Trophoblast cell (in vitro differentiated cells and primary cell): ENCODE measurements around the gene TCHP.

Experiments used
- DNase-seq, 2 donors: peaks; one replicate each; pipeline ENCODE4 v3.0.0-alpha.2; 2016
- H2AFZ ChIP-seq: 2 replicates; pipeline ENCODE4 v1.6.1; 2013; ENCODE audit warnings: low read length, moderate library complexity, mild to moderate bottlenecking; ENCODE audit not compliant: insufficient read depth, poor library complexity
- H2AK5ac ChIP-seq: 2 replicates; pipeline ENCODE4 v1.6.1; 2013; ENCODE audit warnings: mild to moderate bottlenecking, low read length
- H2BK120ac ChIP-seq: 2 replicates; pipeline ENCODE4 v1.6.1; 2013; ENCODE audit warnings: low read length, mild to moderate bottlenecking, moderate library complexity; ENCODE audit not compliant: insufficient read depth, poor library complexity
- H2BK12ac ChIP-seq: 2 replicates; pipeline ENCODE4 v1.6.1; 2013; ENCODE audit warnings: mild to moderate bottlenecking, low read length, moderate library complexity
- H2BK5ac ChIP-seq: 2 replicates; pipeline ENCODE4 v1.6.1; 2013; ENCODE audit warnings: low read length, low read depth, moderate library complexity, mild to moderate bottlenecking; ENCODE audit not compliant: poor library complexity
- H3K14ac ChIP-seq: 2 replicates; pipeline ENCODE4 v1.6.1; 2013; ENCODE audit warnings: mild to moderate bottlenecking, low read length
- H3K18ac ChIP-seq: 2 replicates; pipeline ENCODE4 v1.6.1; 2013; ENCODE audit warnings: mild to moderate bottlenecking, low read length
- H3K23ac ChIP-seq: 2 replicates; pipeline ENCODE4 v1.6.1; 2013; ENCODE audit warnings: low read length
- H3K27ac ChIP-seq: 2 replicates; pipeline ENCODE4 v1.5.1; 2013; ENCODE audit warnings: low read depth, mild to moderate bottlenecking, inconsistent platforms, low read length, moderate library complexity
- H3K27me3 ChIP-seq: 2 replicates; pipeline ENCODE4 v1.6.1; 2013; ENCODE audit warnings: inconsistent platforms, mild to moderate bottlenecking, low read length, moderate library complexity; ENCODE audit not compliant: insufficient read depth
- H3K36me3 ChIP-seq, 2 experiments: 1 replicate in 1 of 2; 2 replicates in 1 of 2; pipeline ENCODE4 v1.6.1; 2013; ENCODE audit warnings: low read length in 2 of 2, mild to moderate bottlenecking in 2 of 2, moderate library complexity in 1 of 2; ENCODE audit not compliant: insufficient read depth in 2 of 2, control insufficient read depth in 1 of 2
- H3K4ac ChIP-seq: 2 replicates; pipeline ENCODE4 v1.6.1; 2013; ENCODE audit warnings: low read depth, mild to moderate bottlenecking, low read length, moderate library complexity
- H3K4me1 ChIP-seq, 2 experiments: 1 replicate in 1 of 2; 2 replicates in 1 of 2; pipeline ENCODE4 v1.6.1; 2013; ENCODE audit warnings: low read length in 2 of 2, mild to moderate bottlenecking in 2 of 2, moderate library complexity in 1 of 2; ENCODE audit not compliant: insufficient read depth in 2 of 2, control insufficient read depth in 1 of 2
- H3K4me2 ChIP-seq: 2 replicates; pipeline ENCODE4 v1.6.1; 2013; ENCODE audit warnings: inconsistent platforms, mild to moderate bottlenecking, low read length, moderate library complexity
- H3K4me3 ChIP-seq: 2 replicates; pipeline ENCODE4 v1.5.1; 2013; ENCODE audit warnings: mild to moderate bottlenecking, low read depth, low read length, inconsistent platforms
- H3K79me1 ChIP-seq: one replicate; pipeline ENCODE4 v1.6.1; 2013; ENCODE audit warnings: low read length
- H3K79me2 ChIP-seq: 2 replicates; pipeline ENCODE4 v1.6.1; 2013; ENCODE audit warnings: low read length, mild to moderate bottlenecking; ENCODE audit not compliant: control insufficient read depth, insufficient read depth, poor library complexity
- H3K9ac ChIP-seq: 2 replicates; pipeline ENCODE4 v1.6.1; 2013; ENCODE audit warnings: mild to moderate bottlenecking, low read length
- H3K9me3 ChIP-seq: 2 replicates; pipeline ENCODE4 v1.6.1; 2013; ENCODE audit warnings: low read depth, mild to moderate bottlenecking, control low read depth, inconsistent platforms, low read length; ENCODE audit not compliant: insufficient read depth
- H4K12ac ChIP-seq: 2 replicates; pipeline ENCODE4 v1.6.1; 2013; ENCODE audit warnings: low read depth, mild to moderate bottlenecking, low read length, moderate library complexity
- H4K8ac ChIP-seq: 2 replicates; pipeline ENCODE4 v1.6.1; 2013; ENCODE audit warnings: low read depth, mild to moderate bottlenecking, low read length, moderate library complexity
- H4K91ac ChIP-seq: one replicate; pipeline ENCODE4 v1.6.1; 2013; ENCODE audit warnings: low read depth, mild to moderate bottlenecking, low read length, moderate library complexity
- WGBS: extraction: QIAGEN DNeasy Blood & Tissue Kit; methylation state at CpG from one replicate; pipeline ENCODE4 v1.1.7; 2013; ENCODE audit warnings: missing lambda C conversion rate; ENCODE audit not compliant: insufficient read length, insufficient coverage; ENCODE audit errors: extremely low coverage; 5-methylcytosine and 5-hydroxymethylcytosine counted together

The TCHP gene

GRCh38 chr12:109923481-109924245, 23.6 kb downstream of the TCHP start:
- Histone ChIP-seq H2AFZ (no peak overlapping the region), H3K4me2 (no peak overlapping the region), H3K23ac (no peak overlapping the region), H3K4me3 (no peak overlapping the region), H3K36me3 (peaks cover 2 to 4% of the 10 kb centered on the region in 2 experiments), H2BK12ac (no peak overlapping the region), H4K91ac (no peak overlapping the region), H3K9ac (no peak overlapping the region), H2AK5ac (no peak overlapping the region), H4K8ac (no peak overlapping the region), H2BK5ac (no peak overlapping the region), H2BK120ac (no peak overlapping the region), H3K79me1 (no peaks in the 10 kb centered on the region), H3K27me3 (no peaks in the 10 kb centered on the region), H3K4me1 (no peaks in the 10 kb centered on the region), H3K18ac (no peak overlapping the region), H3K4ac (no peak overlapping the region), H3K9me3 (no peaks in the 10 kb centered on the region), H4K12ac (no peak overlapping the region), H3K79me2 (no peaks in the 10 kb centered on the region), H3K27ac (no peak overlapping the region), H3K14ac (no peak overlapping the region)
- no CpG with 5 or more reads among the region's 17 CpGs for WGBS
- DNase-seq, result no peak

GRCh38 chr12:109925185-109925840, 25.2 kb downstream of the TCHP start:
- no peaks in the 10 kb centered on the region for H3K79me1 ChIP-seq
- no peak overlapping the region for H3K4me3 ChIP-seq
- H2BK120ac ChIP-seq, result no peak overlapping the region
- no peak overlapping the region for H2AFZ ChIP-seq
- H4K91ac ChIP-seq, result no peak overlapping the region
- no peak overlapping the region for H2AK5ac ChIP-seq
- no peak overlapping the region for H3K9ac ChIP-seq
- DNase-seq, result no peak
- H3K18ac ChIP-seq, result no peak overlapping the region
- WGBS, result no CpG with 5 or more reads among the region's 20 CpGs
- H3K23ac ChIP-seq, result no peak overlapping the region
- no peak overlapping the region for H3K4ac ChIP-seq
- H3K27ac ChIP-seq, result no peak overlapping the region
- no peak overlapping the region for H3K4me2 ChIP-seq
- no peak overlapping the region for H4K8ac ChIP-seq
- H3K36me3 ChIP-seq, result peaks cover 4 to 5% of the 10 kb centered on the region in 2 experiments
- no peak overlapping the region for H4K12ac ChIP-seq
- H2BK12ac ChIP-seq, result no peak overlapping the region
- no peak overlapping the region for H3K14ac ChIP-seq
- no peaks in the 10 kb centered on the region for H3K27me3 ChIP-seq
- no peaks in the 10 kb centered on the region for H3K79me2 ChIP-seq
- H3K9me3 ChIP-seq, result no peaks in the 10 kb centered on the region
- H3K4me1 ChIP-seq, result no peaks in the 10 kb centered on the region
- no peak overlapping the region for H2BK5ac ChIP-seq

- Histone ChIP-seq H3K79me2 (no peaks in the 10 kb centered on the region), H3K14ac (no peak overlapping the region), H3K4ac (no peak overlapping the region), H4K12ac (no peak overlapping the region), H3K27ac (no peak overlapping the region), H3K23ac (no peak overlapping the region), H3K9ac (no peak overlapping the region), H2BK120ac (no peak overlapping the region), H2AK5ac (no peak overlapping the region), H2BK5ac (no peak overlapping the region), H2AFZ (no peak overlapping the region), H3K18ac (no peak overlapping the region), H2BK12ac (no peak overlapping the region), H3K9me3 (no peaks in the 10 kb centered on the region), H3K4me3 (no peak overlapping the region), H4K8ac (no peak overlapping the region), H4K91ac (no peak overlapping the region), H3K4me2 (no peak overlapping the region), H3K4me1 (no peaks in the 10 kb centered on the region), H3K36me3 (peaks cover 9 to 11% of the 10 kb centered on the region in 2 experiments), H3K79me1 (no peaks in the 10 kb centered on the region), H3K27me3 (no peaks in the 10 kb centered on the region)
- WGBS, result no CpG with 5 or more reads among the region's 8 CpGs
- DNase-seq, result no peak
Observed at GRCh38 chr12:109926016-109926415, 25.9 kb downstream of the TCHP start.

GRCh38 chr12:109926488-109927210, 26.6 kb downstream of the TCHP start:
- H3K14ac ChIP-seq, result no peak overlapping the region
- no peak overlapping the region for H2BK12ac ChIP-seq
- no peak overlapping the region for H2AFZ ChIP-seq
- H2AK5ac ChIP-seq, result no peak overlapping the region
- no CpG with 5 or more reads among the region's 11 CpGs for WGBS
- H3K4me2 ChIP-seq, result no peak overlapping the region
- H3K79me2 ChIP-seq, result no peaks in the 10 kb centered on the region
- H3K23ac ChIP-seq, result no peak overlapping the region
- H3K4me3 ChIP-seq, result no peak overlapping the region
- peaks cover 14 to 17% of the 10 kb centered on the region in 2 experiments for H3K36me3 ChIP-seq
- no peak overlapping the region for H3K27ac ChIP-seq
- H3K18ac ChIP-seq, result no peak overlapping the region
- H4K91ac ChIP-seq, result no peak overlapping the region
- no peaks in the 10 kb centered on the region for H3K79me1 ChIP-seq
- H2BK5ac ChIP-seq, result no peak overlapping the region
- H3K4me1 ChIP-seq, result no peaks in the 10 kb centered on the region
- no peak overlapping the region for H3K9ac ChIP-seq
- DNase-seq, result no peak
- H4K8ac ChIP-seq, result no peak overlapping the region
- H3K27me3 ChIP-seq, result no peaks in the 10 kb centered on the region
- H4K12ac ChIP-seq, result no peak overlapping the region
- no peak overlapping the region for H3K4ac ChIP-seq
- no peaks in the 10 kb centered on the region for H3K9me3 ChIP-seq
- H2BK120ac ChIP-seq, result no peak overlapping the region
